BE2C (cell line): ENCODE data around the gene SUCLG2.
A peak's percentile ranks its signal among the peaks of the same experiment; 100 is the strongest.

Experiments
- DNase-seq: peaks from one replicate; pipeline ENCODE4 v3.0.0-alpha.2; 2020
- H3K27me3 ChIP-seq: fragments of 250-450 bp; sonication (Bioruptor Pico); 2 replicates; pipeline ENCODE4 v1.5.1; 2020; ENCODE audit warnings: mild to moderate bottlenecking
- H3K36me3 ChIP-seq: fragments of 250-450 bp; sonication (Bioruptor Pico); 2 replicates; pipeline ENCODE4 v1.5.1; 2020; ENCODE audit warnings: mild to moderate bottlenecking
- H3K4me1 ChIP-seq: fragments of 250-450 bp; sonication (Bioruptor Pico); 2 replicates; pipeline ENCODE4 v1.5.1; 2020
- H3K4me3 ChIP-seq: 2 replicates; pipeline ENCODE4 v1.5.1; 2011; ENCODE audit warnings: low read depth, low read length
- H3K9me3 ChIP-seq: fragments of 250-450 bp; sonication (Bioruptor Pico); 2 replicates; pipeline ENCODE4 v1.5.1; 2020
- CTCF ChIP-seq: IDR thresholded peaks from 2 replicates; pipeline ENCODE4 v1.5.1; 2012; ENCODE audit warnings: mild to moderate bottlenecking, low read depth, low read length

SUCLG2 gene

GRCh38 chr3:67362686-67363085 is 291.7 kb downstream of the SUCLG2 start:
- Histone ChIP-seq H3K9me3 (no peaks in the 10 kb centered on the region), H3K27me3 (no peaks in the 10 kb centered on the region), H3K4me1 (0 out of 2 replicates have a peak, but pooled peaks cover 2% of the 10 kb centered on the region), H3K36me3 (no peaks in the 10 kb centered on the region), H3K4me3 (no peak overlapping the region)
- no peak for TF ChIP-seq CTCF
- DNase-seq = no peak

DNA sequence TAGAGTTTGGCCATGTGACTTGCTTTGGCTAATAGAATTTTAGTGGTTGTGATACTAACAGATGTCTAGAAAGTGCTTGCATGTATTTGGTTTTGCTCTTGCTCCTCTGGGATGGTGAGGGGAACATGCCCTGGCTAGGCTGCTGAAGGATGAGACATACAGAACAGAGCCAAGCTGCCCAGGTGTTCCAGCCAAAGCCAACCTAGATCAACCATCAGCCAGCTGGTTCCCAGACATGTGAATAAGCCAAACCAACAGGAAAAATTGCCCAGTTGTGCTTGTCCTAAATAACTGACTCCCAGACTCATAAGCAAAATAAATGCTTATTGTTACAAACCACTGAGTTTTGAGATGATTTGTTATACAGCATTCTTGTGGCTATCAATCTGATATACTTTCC is 292.6 kb downstream of the SUCLG2 start:
- Histone ChIP-seq H3K4me1 (peaks cover 2% of the 10 kb centered on the region; the same call in 1 of the 2 replicates), H3K4me3 (no peak overlapping the region), H3K36me3 (no peaks in the 10 kb centered on the region), H3K27me3 (no peaks in the 10 kb centered on the region), H3K9me3 (no peaks in the 10 kb centered on the region)
- no peak for DNase-seq
- no peak for TF ChIP-seq CTCF

- DNase-seq = no peak
- Histone ChIP-seq H3K4me3 (no peak overlapping the region), H3K27me3 (no peaks in the 10 kb centered on the region), H3K9me3 (no peaks in the 10 kb centered on the region), H3K36me3 (no peaks in the 10 kb centered on the region), H3K4me1 (peaks cover 2% of the 10 kb centered on the region; the same call in 1 of the 2 replicates)
- TF ChIP-seq CTCF = no peak
Measured at GRCh38 chr3:67361323-67361722, 293.1 kb downstream of the SUCLG2 start.

- TF ChIP-seq CTCF = peak; percentile 72
- DNase-seq = peak; percentile 63
- Histone ChIP-seq H3K36me3 (no peaks in the 10 kb centered on the region), H3K4me3 (no peak overlapping the region), H3K9me3 (no peaks in the 10 kb centered on the region), H3K4me1 (peaks cover 2% of the 10 kb centered on the region; the same call in 1 of the 2 replicates), H3K27me3 (no peaks in the 10 kb centered on the region)
Measured at GRCh38 chr3:67357610-67358458, 296.6 kb downstream of the SUCLG2 start.

GRCh38 chr3:67349551-67350174 is 304.7 kb downstream of the SUCLG2 start:
- Histone ChIP-seq H3K36me3 (no peaks in the 10 kb centered on the region), H3K4me3 (no peak overlapping the region), H3K4me1 (no peaks in the 10 kb centered on the region), H3K9me3 (no peaks in the 10 kb centered on the region), H3K27me3 (no peaks in the 10 kb centered on the region)
- DNase-seq = no peak
- no peak for TF ChIP-seq CTCF

- Histone ChIP-seq H3K9me3 (no peaks in the 10 kb centered on the region), H3K4me3 (no peak overlapping the region), H3K36me3 (no peaks in the 10 kb centered on the region), H3K27me3 (no peaks in the 10 kb centered on the region), H3K4me1 (no peaks in the 10 kb centered on the region)
- no peak for DNase-seq
- TF ChIP-seq CTCF = no peak
Measured at GRCh38 chr3:67346081-67346480, 308.3 kb downstream of the SUCLG2 start.
